BE2C (cell line): ENCODE measurements around the gene BOC.

Source experiments
- DNase-seq: peaks from one replicate; pipeline ENCODE4 v3.0.0-alpha.2; 2020
- H3K27me3 ChIP-seq: fragments of 250-450 bp; sonication (Bioruptor Pico); 2 replicates; pipeline ENCODE4 v1.5.1; 2020; ENCODE audit warnings: mild to moderate bottlenecking
- H3K36me3 ChIP-seq: fragments of 250-450 bp; sonication (Bioruptor Pico); 2 replicates; pipeline ENCODE4 v1.5.1; 2020; ENCODE audit warnings: mild to moderate bottlenecking
- H3K4me1 ChIP-seq: fragments of 250-450 bp; sonication (Bioruptor Pico); 2 replicates; pipeline ENCODE4 v1.5.1; 2020
- H3K4me3 ChIP-seq: 2 replicates; pipeline ENCODE4 v1.5.1; 2011; ENCODE audit warnings: low read depth, low read length
- H3K9me3 ChIP-seq: fragments of 250-450 bp; sonication (Bioruptor Pico); 2 replicates; pipeline ENCODE4 v1.5.1; 2020
- CTCF ChIP-seq: IDR thresholded peaks from 2 replicates; pipeline ENCODE4 v1.5.1; 2012; ENCODE audit warnings: mild to moderate bottlenecking, low read depth, low read length

Gene BOC

GRCh38 chr3:113219605-113220300 lies 8.4 kb downstream of the BOC start:
- no peak for DNase-seq
- Histone ChIP-seq H3K4me3 (no peak overlapping the region), H3K9me3 (no peaks in the 10 kb centered on the region), H3K36me3 (no peaks in the 10 kb centered on the region), H3K27me3 (no peaks in the 10 kb centered on the region), H3K4me1 (peaks cover 5% of the 10 kb centered on the region; the same call in 1 of the 2 replicates)
- TF ChIP-seq CTCF = no peak

GRCh38 chr3:113220721-113221120 lies 9.4 kb downstream of the BOC start:
- Histone ChIP-seq H3K36me3 (no peaks in the 10 kb centered on the region), H3K4me3 (no peak overlapping the region), H3K9me3 (no peaks in the 10 kb centered on the region), H3K4me1 (peaks cover 5% of the 10 kb centered on the region; the same call in 1 of the 2 replicates), H3K27me3 (no peaks in the 10 kb centered on the region)
- TF ChIP-seq CTCF = no peak
- DNase-seq = no peak

GRCh38 chr3:113221721-113222257 lies 10.4 kb downstream of the BOC start:
- Histone ChIP-seq H3K9me3 (no peaks in the 10 kb centered on the region), H3K27me3 (no peaks in the 10 kb centered on the region), H3K4me1 (peaks cover 5% of the 10 kb centered on the region; the same call in 1 of the 2 replicates), H3K4me3 (no peak overlapping the region), H3K36me3 (no peaks in the 10 kb centered on the region)
- TF ChIP-seq CTCF = no peak
- no peak for DNase-seq

GRCh38 chr3:113222451-113223086 lies 11.2 kb downstream of the BOC start:
- Histone ChIP-seq H3K4me1 (peaks cover 5% of the 10 kb centered on the region; the same call in 1 of the 2 replicates), H3K27me3 (no peaks in the 10 kb centered on the region), H3K9me3 (no peaks in the 10 kb centered on the region), H3K4me3 (no peak overlapping the region), H3K36me3 (no peaks in the 10 kb centered on the region)
- DNase-seq = peak; percentile 46
- no peak for TF ChIP-seq CTCF

- TF ChIP-seq CTCF = no peak
- DNase-seq = no peak
- Histone ChIP-seq H3K4me3 (no peak overlapping the region), H3K36me3 (no peaks in the 10 kb centered on the region), H3K4me1 (peaks cover 5% of the 10 kb centered on the region; the same call in 1 of the 2 replicates), H3K9me3 (no peaks in the 10 kb centered on the region), H3K27me3 (no peaks in the 10 kb centered on the region)
Measured at GRCh38 chr3:113223475-113224281, 12.3 kb downstream of the BOC start.
